Duodenal mucosa (tissue), 2 donors: ENCODE measurements around the gene CTSE.

Experiments used
- H3K27ac ChIP-seq: one replicate; pipeline ENCODE4 v1.7.0; 2013; ENCODE audit warnings: low read depth, low read length
- H3K27me3 ChIP-seq, 2 donors: one replicate each; pipeline ENCODE4 v1.7.0; 2013; ENCODE audit warnings: low read length in 2 of 2, control low read depth in 1 of 2; ENCODE audit not compliant: insufficient read depth in 2 of 2, control insufficient read depth in 1 of 2
- H3K36me3 ChIP-seq, 2 donors: one replicate each; pipeline ENCODE4 v1.7.0; 2013; ENCODE audit warnings: low read length in 2 of 2, control low read depth in 1 of 2; ENCODE audit not compliant: insufficient read depth in 2 of 2, control insufficient read depth in 1 of 2
- H3K4me1 ChIP-seq, 2 donors: one replicate each; pipeline ENCODE4 v1.7.0; 2013; ENCODE audit warnings: low read length in 2 of 2, control low read depth in 1 of 2; ENCODE audit not compliant: insufficient read depth in 2 of 2, control insufficient read depth in 1 of 2
- H3K4me3 ChIP-seq, 2 donors: one replicate each; pipeline ENCODE4 v1.7.0; 2013; ENCODE audit warnings: low read length in 2 of 2, low read depth in 1 of 2
- H3K9ac ChIP-seq, 2 donors: one replicate each; pipeline ENCODE4 v1.7.0; 2013; ENCODE audit warnings: low read length in 2 of 2, low read depth in 1 of 2
- H3K9me3 ChIP-seq, 2 donors: one replicate each; pipeline ENCODE4 v1.7.0; 2013; ENCODE audit warnings: low read length in 2 of 2, control low read depth in 1 of 2; ENCODE audit not compliant: control insufficient read depth in 1 of 2

Gene CTSE

DNA sequence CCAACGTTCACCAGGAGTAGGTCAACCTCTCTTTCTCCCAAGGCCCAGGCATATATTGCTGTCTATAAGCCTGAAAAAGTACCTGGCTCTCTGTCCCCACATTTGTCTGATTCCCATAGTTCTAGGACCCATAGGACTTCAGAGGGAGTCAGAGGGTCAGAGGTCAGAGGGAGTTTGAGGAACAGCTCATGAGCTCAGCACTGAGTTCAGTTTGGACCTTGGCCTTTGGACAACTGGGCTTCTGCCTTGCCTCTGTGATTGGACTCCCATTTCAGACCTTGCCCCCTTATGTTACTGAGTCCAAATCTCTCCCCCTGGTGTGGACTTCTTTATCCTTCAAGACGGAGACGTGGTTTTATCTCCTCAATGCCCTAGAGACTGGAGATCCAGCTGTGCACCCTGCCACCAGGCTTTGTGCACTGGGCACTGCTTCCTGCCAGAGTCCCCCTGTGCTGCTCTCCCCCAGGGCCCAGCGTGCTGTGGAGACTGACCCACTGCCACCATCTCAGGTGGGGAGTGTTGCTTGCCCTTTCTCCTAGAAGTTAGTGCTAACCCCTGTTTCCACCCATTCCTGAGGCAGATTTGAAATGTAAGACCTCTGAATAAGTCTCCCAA is 3.2 kb downstream of the CTSE start:
- Histone ChIP-seq H3K4me1 (peaks cover 24 to 32% of the 10 kb centered on the region in 2 donors), H3K27ac (no peak overlapping the region), H3K36me3 (no peaks in the 10 kb centered on the region), H3K9ac (no peak overlapping the region), H3K9me3 (no peaks in the 10 kb centered on the region), H3K27me3 (no peaks in the 10 kb centered on the region), H3K4me3 (peak overlapping the region in 1 of 2 donors; percentile 46)

DNA sequence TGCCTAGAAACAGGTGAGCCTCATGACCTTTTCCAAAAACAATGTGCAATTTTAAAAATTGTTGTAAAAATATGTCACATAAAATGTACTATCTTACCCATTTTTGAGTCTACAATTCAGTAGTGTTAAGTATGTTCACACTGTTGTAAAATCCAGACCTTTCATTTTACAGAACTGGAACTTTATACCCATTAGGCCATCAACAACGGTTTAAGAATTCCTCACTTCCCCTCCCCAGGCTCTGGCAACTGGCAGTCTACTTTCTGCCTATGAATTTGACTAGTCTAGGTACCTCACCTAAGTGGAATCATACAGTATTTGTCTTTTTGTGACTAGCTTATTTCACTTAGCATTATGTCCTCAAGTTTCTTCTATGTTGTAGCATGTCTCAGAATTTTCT is 8.6 kb downstream of the CTSE start:
- Histone ChIP-seq H3K4me3 (no peak overlapping the region), H3K36me3 (no peaks in the 10 kb centered on the region), H3K4me1 (peaks cover 14 to 17% of the 10 kb centered on the region in 2 donors)

DNA sequence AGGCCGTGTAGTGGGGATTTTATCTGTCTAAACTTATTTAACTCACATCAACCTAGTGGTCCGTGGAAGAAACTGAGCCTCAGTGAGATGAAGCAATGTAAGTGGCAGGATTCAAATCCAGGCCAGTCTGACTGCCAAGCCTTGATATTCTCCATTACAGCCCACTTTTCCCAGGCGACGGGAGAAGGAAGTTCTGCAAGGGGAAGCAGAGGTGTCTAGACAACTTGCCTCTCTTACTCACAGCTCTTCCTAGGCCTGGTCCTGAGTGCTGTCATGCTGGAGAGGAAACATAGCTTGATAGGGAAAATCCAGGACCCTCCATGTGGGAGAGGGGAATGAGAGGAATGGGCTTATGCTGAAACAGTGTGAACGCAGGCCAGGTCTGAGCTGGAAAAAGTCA is 9.1 kb downstream of the CTSE start:
- Histone ChIP-seq H3K9ac (no peak overlapping the region), H3K9me3 (no peaks in the 10 kb centered on the region), H3K27ac (no peak overlapping the region), H3K4me3 (no peak overlapping the region), H3K36me3 (no peaks in the 10 kb centered on the region), H3K4me1 (peaks cover 14 to 17% of the 10 kb centered on the region in 2 donors), H3K27me3 (no peaks in the 10 kb centered on the region)

More for the DNA sequence above, 8.6 kb downstream of the CTSE start:
- Histone ChIP-seq H3K27me3 (no peaks in the 10 kb centered on the region), H3K27ac (no peak overlapping the region), H3K9me3 (no peaks in the 10 kb centered on the region), H3K9ac (no peak overlapping the region)

DNA sequence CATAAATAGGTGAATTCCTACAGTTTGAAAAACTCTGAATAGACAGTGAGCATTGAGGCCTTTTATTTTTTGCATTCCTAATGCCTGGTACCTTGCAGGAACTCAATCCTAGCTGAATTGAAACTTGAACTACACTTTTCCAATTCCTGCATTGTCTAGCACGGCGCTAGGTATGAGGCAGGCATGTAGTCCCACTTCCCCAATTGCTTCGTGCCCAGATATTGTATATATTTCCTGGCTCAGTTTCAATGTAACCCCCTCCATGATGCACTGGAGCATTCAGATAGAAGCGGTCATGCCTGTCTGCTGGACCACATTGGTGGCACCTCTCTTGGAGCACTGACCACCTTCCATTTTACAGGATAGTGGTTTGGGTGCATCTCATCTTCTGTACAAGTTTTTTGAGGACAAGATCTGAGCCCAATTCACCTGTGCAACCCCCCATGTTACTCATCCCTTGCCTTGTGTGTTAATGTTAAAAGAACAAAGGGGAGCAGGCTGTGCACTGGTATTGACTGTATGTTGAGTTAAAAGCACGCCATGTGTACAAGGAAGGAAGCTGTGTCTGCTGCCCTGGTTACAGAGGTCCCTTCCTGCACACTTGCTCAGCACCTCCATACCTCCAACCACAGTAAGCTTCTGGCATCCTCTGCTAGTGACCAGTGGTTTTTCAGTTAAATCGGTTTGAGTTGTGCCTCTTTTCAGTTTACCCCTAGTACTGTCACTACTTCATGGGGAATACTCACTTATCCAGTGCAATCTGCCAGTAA is 10.5 kb downstream of the CTSE start:
- Histone ChIP-seq H3K9me3 (no peaks in the 10 kb centered on the region), H3K4me1 (peaks cover 14 to 17% of the 10 kb centered on the region in 2 donors), H3K36me3 (no peaks in the 10 kb centered on the region), H3K27me3 (no peaks in the 10 kb centered on the region), H3K9ac (no peak overlapping the region), H3K4me3 (no peak overlapping the region), H3K27ac (no peak overlapping the region)

DNA sequence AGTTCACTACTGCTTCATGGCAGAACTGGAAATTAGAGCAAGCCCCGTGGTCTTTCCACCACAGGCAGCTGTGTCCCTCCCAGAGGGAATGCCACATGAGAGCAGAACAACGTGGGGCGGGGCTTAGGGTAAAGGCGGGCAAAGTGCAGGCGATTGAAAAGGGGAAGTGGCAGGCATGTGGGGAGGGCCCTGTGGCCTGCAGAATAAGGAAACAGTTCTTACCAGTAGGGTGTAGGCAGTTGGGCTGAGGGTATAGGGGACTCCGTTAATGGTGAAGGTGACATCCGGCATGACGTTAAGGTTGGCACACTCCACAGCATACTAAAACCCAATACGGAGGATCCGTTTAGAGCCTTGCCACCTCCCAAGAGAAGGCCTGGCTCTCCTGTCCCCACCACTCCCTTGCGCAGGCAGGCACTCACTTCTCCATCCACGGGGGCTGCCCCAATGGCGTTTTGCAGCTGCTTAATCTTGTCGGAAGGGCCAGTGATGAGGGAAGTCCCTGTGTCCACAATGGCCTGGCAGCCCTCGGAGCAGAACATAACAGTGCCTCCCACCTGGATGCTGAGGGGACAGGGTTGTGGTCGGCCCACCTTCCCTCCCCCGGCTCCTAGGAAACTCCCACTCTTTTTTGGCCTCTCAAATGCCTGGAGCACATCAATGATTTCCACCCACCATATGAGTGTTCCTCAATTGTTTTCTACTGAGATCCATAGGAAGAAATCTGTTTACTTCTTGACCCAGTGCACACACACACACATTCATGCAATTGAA is 11.4 kb downstream of the CTSE start:
- H3K4me3 ChIP-seq = peak overlapping the region; percentile 26 to 50
- H3K27ac ChIP-seq = no peak overlapping the region
- no peaks in the 10 kb centered on the region for H3K27me3 ChIP-seq
- no peak overlapping the region for H3K9ac ChIP-seq
- H3K9me3 ChIP-seq = no peaks in the 10 kb centered on the region
- H3K36me3 ChIP-seq = no peaks in the 10 kb centered on the region
- H3K4me1 ChIP-seq = peaks cover 14 to 17% of the 10 kb centered on the region in 2 donors

DNA sequence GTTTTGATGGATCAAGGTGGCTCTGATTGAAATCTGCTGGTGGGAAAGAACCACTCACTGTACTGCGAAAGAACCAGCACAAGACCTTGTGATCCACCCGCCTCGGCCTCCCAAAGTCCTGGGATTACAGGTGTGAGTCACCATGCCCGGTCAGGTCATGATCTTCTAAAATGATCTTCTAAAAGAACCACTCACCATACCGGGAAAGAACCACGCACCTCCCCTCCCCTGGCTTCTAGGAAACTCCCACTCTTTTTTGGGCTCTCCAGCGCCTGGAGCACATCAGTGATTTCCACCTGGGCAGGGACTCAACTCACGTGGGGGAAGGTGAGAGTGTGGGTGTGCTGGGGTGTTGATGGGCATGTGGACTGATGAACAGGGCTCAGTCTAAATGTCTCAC is 12.6 kb downstream of the CTSE start:
- no peaks in the 10 kb centered on the region for H3K27me3 ChIP-seq
- H3K9me3 ChIP-seq = no peaks in the 10 kb centered on the region
- H3K9ac ChIP-seq = no peak overlapping the region
- no peak overlapping the region for H3K4me3 ChIP-seq
- H3K27ac ChIP-seq = no peak overlapping the region
- peaks cover 14 to 17% of the 10 kb centered on the region in 2 donors for H3K4me1 ChIP-seq
- H3K36me3 ChIP-seq = no peaks in the 10 kb centered on the region

DNA sequence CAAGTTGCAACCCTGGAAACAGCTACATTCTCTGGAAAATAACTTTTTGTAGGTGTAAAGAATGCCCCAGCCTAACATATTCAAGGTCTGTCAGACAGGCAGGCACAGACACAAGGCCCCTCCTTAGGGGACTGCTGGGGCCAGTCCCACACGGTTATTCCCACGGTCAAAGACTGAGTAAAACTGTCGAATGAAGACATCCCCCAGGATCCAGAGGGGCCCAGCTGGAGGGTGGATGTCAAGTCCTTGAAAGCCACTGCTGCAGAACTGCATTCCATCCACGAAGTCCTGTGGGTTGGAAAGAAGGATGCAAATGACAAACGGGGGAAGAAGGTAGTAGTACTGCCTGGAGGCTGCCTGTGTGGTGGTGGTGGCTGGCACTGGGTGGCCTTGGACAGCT is 13.6 kb downstream of the CTSE start:
- Histone ChIP-seq H3K36me3 (no peaks in the 10 kb centered on the region), H3K27me3 (no peaks in the 10 kb centered on the region), H3K4me1 (peaks cover 14 to 17% of the 10 kb centered on the region in 2 donors), H3K4me3 (no peak overlapping the region), H3K27ac (no peak overlapping the region), H3K9me3 (no peaks in the 10 kb centered on the region), H3K9ac (no peak overlapping the region)

DNA sequence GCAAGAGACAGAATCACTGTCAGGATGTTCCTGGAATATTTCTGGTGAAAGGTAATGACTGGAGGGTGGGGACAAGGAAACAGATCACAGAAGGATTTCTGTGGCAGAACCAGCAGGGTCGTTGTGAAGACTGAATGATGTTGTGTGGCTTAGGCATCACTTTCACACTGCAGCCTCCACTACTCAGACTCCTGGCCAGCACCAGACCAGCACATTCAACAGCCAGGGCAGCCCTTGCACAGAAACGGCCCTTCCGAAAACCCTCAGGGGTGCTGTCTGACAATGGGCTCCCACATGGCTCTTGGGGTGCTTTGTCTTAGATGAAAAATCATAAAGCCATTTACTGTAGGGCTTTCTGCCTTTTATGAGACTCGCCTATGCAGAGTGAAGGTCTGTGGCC is 16.7 kb downstream of the CTSE start:
- no peaks in the 10 kb centered on the region for H3K27me3 ChIP-seq

DNA sequence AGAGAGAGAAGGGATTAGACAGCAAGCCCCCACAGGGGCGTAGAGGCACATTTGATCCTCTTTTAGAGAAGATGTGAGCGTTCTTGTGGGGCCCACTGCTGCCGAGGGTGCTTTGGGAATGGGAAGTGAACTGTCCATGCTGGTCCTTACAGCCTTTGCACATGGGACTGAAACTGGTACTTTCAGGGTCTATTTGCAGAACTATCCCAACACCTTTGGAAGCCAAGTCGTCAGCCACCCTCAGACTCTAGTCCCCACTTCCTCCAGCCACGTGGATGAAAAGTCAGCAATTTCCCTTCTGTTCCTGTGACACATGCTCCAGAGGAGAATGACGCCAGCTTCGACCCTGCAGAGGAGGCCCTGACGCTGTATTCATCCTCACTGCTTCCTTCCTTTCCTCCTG is 17.9 kb downstream of the CTSE start:
- no peak overlapping the region for H3K27ac ChIP-seq
- H3K4me1 ChIP-seq = peaks cover 6 to 9% of the 10 kb centered on the region in 2 donors

More for the DNA sequence above, 16.7 kb downstream of the CTSE start:
- H3K27ac ChIP-seq = no peak overlapping the region
- H3K36me3 ChIP-seq = no peaks in the 10 kb centered on the region
- no peak overlapping the region for H3K9ac ChIP-seq
- peaks cover 11 to 15% of the 10 kb centered on the region in 2 donors for H3K4me1 ChIP-seq
- no peaks in the 10 kb centered on the region for H3K9me3 ChIP-seq
- no peak overlapping the region for H3K4me3 ChIP-seq

DNA sequence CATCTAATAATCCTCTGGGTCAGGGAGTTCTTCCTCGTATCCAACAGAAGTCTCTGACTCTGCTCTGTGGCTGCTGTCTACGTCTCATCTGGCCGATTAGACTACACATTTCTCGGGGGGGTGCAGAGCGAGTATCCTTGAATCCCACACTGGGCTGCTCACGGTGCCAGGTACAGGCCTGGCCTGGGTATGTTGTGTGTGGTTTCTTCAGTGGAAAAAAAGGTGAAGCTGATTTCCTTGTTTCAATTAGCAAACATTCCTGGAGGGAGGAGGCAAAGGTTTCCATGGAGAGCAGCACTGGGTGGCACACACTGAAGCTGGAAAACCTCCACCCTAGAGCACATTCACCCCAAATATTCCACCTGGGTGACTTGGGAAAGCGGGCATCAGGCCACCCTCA is 18.5 kb downstream of the CTSE start:
- no peaks in the 10 kb centered on the region for H3K27me3 ChIP-seq
- H3K36me3 ChIP-seq = no peaks in the 10 kb centered on the region
- H3K4me1 ChIP-seq = peaks cover 6 to 9% of the 10 kb centered on the region in 2 donors
- no peaks in the 10 kb centered on the region for H3K9me3 ChIP-seq
- H3K9ac ChIP-seq = no peak overlapping the region
- H3K4me3 ChIP-seq = no peak overlapping the region
- no peak overlapping the region for H3K27ac ChIP-seq

More for the DNA sequence above, 17.9 kb downstream of the CTSE start:
- H3K9ac ChIP-seq = no peak overlapping the region
- no peaks in the 10 kb centered on the region for H3K36me3 ChIP-seq
- H3K9me3 ChIP-seq = no peaks in the 10 kb centered on the region
- H3K27me3 ChIP-seq = no peaks in the 10 kb centered on the region
- no peak overlapping the region for H3K4me3 ChIP-seq
